ENCODE results near the gene POLR2E.

POLR2E gene

DNA sequence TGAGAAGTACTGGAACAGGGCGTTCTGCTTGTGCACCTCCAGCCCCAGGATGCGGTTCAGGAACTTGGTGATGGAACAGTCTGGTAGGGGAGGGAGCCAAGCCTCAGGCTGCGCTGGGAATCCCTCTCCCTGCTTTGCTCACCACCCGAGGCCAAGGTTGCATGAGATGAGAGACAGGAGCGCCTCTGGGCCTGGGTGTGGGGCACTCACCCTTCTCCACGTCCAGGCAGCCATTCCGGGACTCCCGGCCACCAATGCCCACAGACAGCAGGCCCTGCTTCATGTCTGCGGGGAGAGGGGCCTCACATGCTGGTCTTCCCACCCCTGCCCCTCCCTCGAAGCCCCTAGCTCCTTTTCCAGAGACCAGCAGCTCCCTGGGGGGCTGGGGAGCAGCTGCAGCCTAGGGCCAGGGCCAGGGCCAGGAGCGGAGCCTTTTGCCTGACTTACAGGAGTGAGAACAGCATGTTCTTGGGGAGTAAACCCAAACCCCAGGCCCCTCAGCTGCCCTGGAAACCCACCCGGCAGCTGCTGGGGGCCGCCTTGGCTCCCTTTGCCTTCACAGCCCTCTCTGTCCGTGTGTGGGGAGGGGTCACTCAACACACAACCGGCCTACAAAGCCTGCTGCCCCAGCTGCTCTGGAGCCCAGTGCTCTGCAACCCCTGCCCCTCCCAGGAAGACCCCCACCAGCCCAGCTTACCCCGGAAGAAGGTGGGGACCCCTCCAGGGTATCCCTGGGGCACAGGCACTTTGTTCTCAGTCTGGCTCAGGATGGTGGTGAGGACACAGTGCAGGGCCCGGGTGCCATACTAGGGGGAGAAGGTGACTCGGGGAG lies 15.8 kb upstream of the POLR2E start:
- Histone ChIP-seq H3K36me3 (ENCODE audit: insufficient read depth, low read length) (peaks cover 12% of the 10 kb centered on the region; the same call in 1 of the 2 replicates), H3K9me3 (ENCODE audit: low read depth, low read length) (no peaks in the 10 kb centered on the region), H3K9ac (ENCODE audit: insufficient read length) (no peak overlapping the region), H3K4me3 (no peak overlapping the region), H3K27ac (peak overlapping the region; percentile 46)
- TF ChIP-seq POLR2AphosphoS5 (IDR thresholded peaks at IDR 0.05; ENCODE audit: borderline replicate concordance, low read depth, low read length): no peak
- no peak for TF ChIP-seq EZH2 (IDR thresholded peaks at IDR 0.05)
- no peak for TF ChIP-seq FOXP2 (optimal IDR thresholded peaks at IDR 0.05; ENCODE audit: control extremely low read depth, extremely low read length, insufficient read depth)
- no peak for DNase-seq (ENCODE audit: low read depth, low spot score)

GRCh38 chr19:1109697-1110671 lies 14.8 kb upstream of the POLR2E start:
- TF ChIP-seq POLR2AphosphoS5 (IDR thresholded peaks at IDR 0.05; ENCODE audit: borderline replicate concordance, low read depth, low read length): no peak
- TF ChIP-seq EZH2 (IDR thresholded peaks at IDR 0.05): no peak
- no peak for TF ChIP-seq FOXP2 (optimal IDR thresholded peaks at IDR 0.05; ENCODE audit: control extremely low read depth, extremely low read length, insufficient read depth)
- Histone ChIP-seq H3K27ac (no peak overlapping the region), H3K4me3 (no peak overlapping the region), H3K9ac (ENCODE audit: insufficient read length) (no peak overlapping the region), H3K9me3 (ENCODE audit: low read depth, low read length) (no peaks in the 10 kb centered on the region), H3K36me3 (ENCODE audit: insufficient read depth, low read length) (peaks cover 12% of the 10 kb centered on the region; the same call in 1 of the 2 replicates)
- DNase-seq (ENCODE audit: low read depth, low spot score): no peak

DNA sequence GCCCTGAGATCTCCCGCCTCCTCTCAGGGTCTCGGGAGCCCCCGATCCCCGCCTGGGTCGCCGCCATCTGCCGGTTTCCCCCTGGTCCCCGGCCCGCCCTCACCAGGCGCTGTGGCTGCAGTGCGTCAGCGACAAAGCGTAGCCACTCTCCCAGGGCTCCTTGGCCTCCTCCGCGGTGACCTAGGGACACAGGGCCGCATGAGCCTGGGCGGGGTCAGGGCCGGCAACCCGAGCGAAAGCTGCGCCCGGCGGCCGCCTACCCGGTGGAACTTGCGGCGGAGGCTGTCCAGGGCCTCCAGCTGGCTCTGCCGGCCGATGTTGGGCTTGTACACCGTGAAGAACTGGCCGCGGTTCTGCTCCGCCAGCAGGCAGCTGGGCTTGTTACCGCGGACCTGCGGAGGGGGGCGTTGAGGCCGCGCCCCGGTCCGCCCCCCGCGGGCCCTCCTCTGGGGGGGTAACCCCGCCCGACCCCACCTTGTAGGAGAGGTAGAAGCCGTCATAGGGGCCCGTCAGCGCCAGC lies 13.9 kb upstream of the POLR2E start:
- Histone ChIP-seq H3K9ac (ENCODE audit: insufficient read length) (no peak overlapping the region), H3K27ac (no peak overlapping the region), H3K36me3 (ENCODE audit: insufficient read depth, low read length) (peaks cover 12% of the 10 kb centered on the region; the same call in 1 of the 2 replicates), H3K4me3 (no peak overlapping the region), H3K9me3 (ENCODE audit: low read depth, low read length) (no peaks in the 10 kb centered on the region)
- TF ChIP-seq FOXP2 (optimal IDR thresholded peaks at IDR 0.05; ENCODE audit: control extremely low read depth, extremely low read length, insufficient read depth) (no peak), EZH2 (IDR thresholded peaks at IDR 0.05) (no peak), POLR2AphosphoS5 (IDR thresholded peaks at IDR 0.05; ENCODE audit: borderline replicate concordance, low read depth, low read length) (no peak)
- DNase-seq (ENCODE audit: low read depth, low spot score): no peak

DNA sequence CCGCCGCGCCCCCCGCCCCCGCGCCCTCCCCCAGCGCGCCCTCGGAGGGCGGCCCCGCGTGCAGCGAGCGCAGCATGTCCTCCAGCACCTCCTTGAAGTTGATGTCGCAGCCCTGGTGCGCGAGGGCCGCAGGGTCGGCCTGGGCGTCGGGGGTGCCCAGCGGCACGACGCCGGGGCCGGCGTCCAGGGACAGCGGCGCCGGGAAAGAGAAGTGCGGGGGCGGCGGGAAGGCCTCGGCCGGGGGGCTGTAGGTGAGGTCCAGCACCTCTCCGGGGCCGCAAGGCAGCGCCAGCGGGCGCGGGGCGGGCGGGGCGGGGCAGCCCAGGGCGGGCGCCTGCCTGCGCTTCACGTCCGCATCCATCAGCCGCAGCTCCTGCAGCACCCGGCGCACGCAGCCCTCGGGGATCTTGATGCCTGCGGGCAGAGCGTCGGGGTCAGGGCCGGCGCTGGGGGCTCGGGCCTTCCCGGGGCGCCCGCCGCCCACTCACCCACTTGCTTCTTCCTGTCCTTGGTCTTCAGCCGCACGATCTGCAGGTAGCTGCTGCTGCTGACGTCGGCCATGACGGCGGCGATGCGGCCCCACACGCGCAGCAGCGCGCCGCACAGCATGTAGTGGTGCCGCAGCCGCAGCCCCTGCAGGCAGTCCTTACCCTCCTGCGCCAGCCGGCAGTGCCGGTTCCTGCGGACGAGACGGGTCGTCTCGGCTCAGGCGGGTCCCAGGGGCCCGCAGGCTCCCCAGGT lies 13.3 kb upstream of the POLR2E start:
- Histone ChIP-seq H3K4me3 (no peak overlapping the region), H3K9me3 (ENCODE audit: low read depth, low read length) (no peaks in the 10 kb centered on the region), H3K36me3 (ENCODE audit: insufficient read depth, low read length) (peaks cover 12% of the 10 kb centered on the region; the same call in 1 of the 2 replicates), H3K27ac (no peak overlapping the region), H3K9ac (ENCODE audit: insufficient read length) (no peak overlapping the region)
- TF ChIP-seq EZH2 (IDR thresholded peaks at IDR 0.05): no peak
- no peak for TF ChIP-seq FOXP2 (optimal IDR thresholded peaks at IDR 0.05; ENCODE audit: control extremely low read depth, extremely low read length, insufficient read depth)
- TF ChIP-seq POLR2AphosphoS5 (IDR thresholded peaks at IDR 0.05; ENCODE audit: borderline replicate concordance, low read depth, low read length): no peak
- no peak for DNase-seq (ENCODE audit: low read depth, low spot score)

GRCh38 chr19:1107661-1108261 lies 12.6 kb upstream of the POLR2E start:
- Histone ChIP-seq H3K4me3 (no peak overlapping the region), H3K9me3 (ENCODE audit: low read depth, low read length) (no peaks in the 10 kb centered on the region), H3K36me3 (ENCODE audit: insufficient read depth, low read length) (peaks cover 11% of the 10 kb centered on the region; the same call in 1 of the 2 replicates), H3K27ac (no peak overlapping the region), H3K9ac (ENCODE audit: insufficient read length) (no peak overlapping the region)
- TF ChIP-seq EZH2 (IDR thresholded peaks at IDR 0.05) (no peak), POLR2AphosphoS5 (IDR thresholded peaks at IDR 0.05; ENCODE audit: borderline replicate concordance, low read depth, low read length) (0 out of 2 replicates have a peak, but pooled peaks have one; percentile 29)
- DNase-seq (ENCODE audit: low read depth, low spot score): no peak

DNA sequence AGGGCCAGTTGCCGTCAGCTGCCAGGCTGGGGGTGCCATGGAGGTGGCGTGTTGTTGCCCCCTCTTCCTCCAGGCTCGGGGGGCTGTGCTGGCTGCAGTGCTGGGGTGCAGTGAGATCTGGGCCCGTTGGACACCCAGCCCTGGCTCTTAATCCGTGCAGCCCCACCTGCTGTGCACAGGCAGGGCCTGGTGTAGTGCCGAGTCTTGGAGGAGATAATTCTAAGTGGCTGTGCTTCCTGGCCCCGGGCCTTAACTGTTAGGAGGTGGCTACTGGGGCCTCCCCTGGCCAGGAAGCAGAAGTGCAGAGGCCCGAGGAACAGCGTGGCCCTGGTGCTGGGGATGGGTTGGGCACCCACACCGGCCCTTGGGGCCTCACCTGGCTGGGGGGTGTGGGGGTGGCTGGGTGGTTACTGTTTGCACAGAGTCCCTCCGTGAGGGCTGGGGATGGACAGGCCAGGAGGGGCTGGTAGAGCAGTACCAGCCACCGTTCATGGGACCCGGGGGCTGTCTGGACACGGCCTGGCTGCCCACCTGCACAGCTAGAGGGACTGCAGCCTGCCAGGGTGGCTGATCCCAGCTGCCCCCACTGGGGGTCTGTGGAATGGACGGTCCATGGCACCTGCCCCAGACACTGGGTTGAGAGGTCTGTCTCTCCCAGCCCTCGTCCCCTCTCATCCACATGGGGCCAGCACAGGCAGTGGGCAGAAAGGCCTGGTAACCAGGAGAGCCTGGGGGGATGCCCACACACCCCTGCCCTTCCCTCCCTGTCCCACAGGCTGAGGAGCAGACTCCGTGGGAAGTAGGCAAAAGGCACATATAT lies 11.9 kb upstream of the POLR2E start:
- H3K27ac ChIP-seq: no peak overlapping the region
- H3K9ac ChIP-seq (ENCODE audit: insufficient read length): no peak overlapping the region
- H3K36me3 ChIP-seq (ENCODE audit: insufficient read depth, low read length): peaks cover 8% of the 10 kb centered on the region; the same call in 1 of the 2 replicates
- H3K9me3 ChIP-seq (ENCODE audit: low read depth, low read length): no peaks in the 10 kb centered on the region
- no peak overlapping the region for H3K4me3 ChIP-seq
- no peak for DNase-seq (ENCODE audit: low read depth, low spot score)
- no peak for TF ChIP-seq EZH2 (IDR thresholded peaks at IDR 0.05)
- TF ChIP-seq FOXP2 (optimal IDR thresholded peaks at IDR 0.05; ENCODE audit: control extremely low read depth, extremely low read length, insufficient read depth): no peak
- no peak for TF ChIP-seq POLR2AphosphoS5 (IDR thresholded peaks at IDR 0.05; ENCODE audit: borderline replicate concordance, low read depth, low read length)

Measured in SK-N-MC (cell line).